HFFc6 (cell line): Measurements from ENCODE around the gene MTLN. TPM values are rescaled to one million over a fixed set of nuclear protein-coding genes. Genes with fewer than 3 reads are reported as not detected.
"Not testable (repeated sequence)": the region's sequence is repeated elsewhere in the genome, so short reads cannot be mapped to it uniquely, and the experiment has no call there.

Experiments used
- DNase-seq: peaks from one replicate; pipeline ENCODE4 v3.0.0-alpha.2; 2018
- H3K27ac Mint-ChIP-seq: 2 replicates; pipeline ENCODE4 v1.8.0; 2020; ENCODE audit warnings: mild to moderate bottlenecking, mixed read lengths
- H3K27me3 Mint-ChIP-seq: 2 replicates; pipeline ENCODE4 v1.8.0; 2021; ENCODE audit warnings: mild to moderate bottlenecking, moderate library complexity, mixed read lengths; ENCODE audit not compliant: insufficient read depth
- H3K36me3 Mint-ChIP-seq: 2 replicates; pipeline ENCODE4 v1.8.0; 2021; ENCODE audit warnings: low read depth, mixed read lengths
- H3K4me1 Mint-ChIP-seq: 2 replicates; pipeline ENCODE4 v1.8.0; 2020; ENCODE audit warnings: low read depth, mixed read lengths
- H3K4me3 Mint-ChIP-seq: 2 replicates; pipeline ENCODE4 v1.8.0; 2020; ENCODE audit warnings: mild to moderate bottlenecking, moderate library complexity, mixed read lengths
- H3K9me3 Mint-ChIP-seq: 2 replicates; pipeline ENCODE4 v1.8.0; 2020; ENCODE audit warnings: mild to moderate bottlenecking, mixed read lengths
- long read RNA-seq: library from polyadenylated mRNA; unstranded; transcript quantifications from one replicate; pipeline ENCODE4 v2.0.0, GENCODE V29; 2019
- total RNA-seq, 6 experiments: library from RNA; stranded (reverse); fragmentation: NEBNext Ultra II Directional; extraction: Animal tissue kit (Norgen Biotek cat#: 25700); gene quantifications; 2 replicates in 1 of 6; 3 replicates in 5 of 6; pipeline ENCODE4 v1.2.3, GENCODE V29; 2021
- TF ChIP-seq, protein P1 (sequence below): fragments of 200-600 bp; sonication (generic); IDR thresholded peaks from 2 replicates; pipeline ENCODE4 v1.5.0; 2021; ENCODE audit warnings: antibody characterized with exemption, mild to moderate bottlenecking

MTLN gene
- total RNA-seq: 10 to 100 TPM; 82.5 to 99.2 (median 89.9) TPM
- long read RNA-seq, transcript MTLN-203 (2 exons, 441 nt): major isoform, 100 of 100 reads
- long read RNA-seq, partial matches to known transcripts: 0 of 100 reads
- long read RNA-seq, other reads (novel, unspliced or antisense): 0 of 100 reads

GRCh38 chr2:110211938-110212858, at the start of gene MTLN:
TSS of gene MTLN (minus strand) at chr2:110212547. CDS start at chr2:110212525, 22 bp downstream.
- H3K4me3 Mint-ChIP-seq: peak within 1 kb of the TSS; percentile 97
- H3K4me1 Mint-ChIP-seq: peaks cover 15% of the 10 kb centered on the region
- peaks cover 19% of the 10 kb centered on the region for H3K36me3 Mint-ChIP-seq
- peak within 1 kb of the TSS; percentile 87 for H3K27ac Mint-ChIP-seq
- H3K27me3 Mint-ChIP-seq: peaks cover 26% of the 10 kb centered on the region
- TF ChIP-seq, protein P1, sequence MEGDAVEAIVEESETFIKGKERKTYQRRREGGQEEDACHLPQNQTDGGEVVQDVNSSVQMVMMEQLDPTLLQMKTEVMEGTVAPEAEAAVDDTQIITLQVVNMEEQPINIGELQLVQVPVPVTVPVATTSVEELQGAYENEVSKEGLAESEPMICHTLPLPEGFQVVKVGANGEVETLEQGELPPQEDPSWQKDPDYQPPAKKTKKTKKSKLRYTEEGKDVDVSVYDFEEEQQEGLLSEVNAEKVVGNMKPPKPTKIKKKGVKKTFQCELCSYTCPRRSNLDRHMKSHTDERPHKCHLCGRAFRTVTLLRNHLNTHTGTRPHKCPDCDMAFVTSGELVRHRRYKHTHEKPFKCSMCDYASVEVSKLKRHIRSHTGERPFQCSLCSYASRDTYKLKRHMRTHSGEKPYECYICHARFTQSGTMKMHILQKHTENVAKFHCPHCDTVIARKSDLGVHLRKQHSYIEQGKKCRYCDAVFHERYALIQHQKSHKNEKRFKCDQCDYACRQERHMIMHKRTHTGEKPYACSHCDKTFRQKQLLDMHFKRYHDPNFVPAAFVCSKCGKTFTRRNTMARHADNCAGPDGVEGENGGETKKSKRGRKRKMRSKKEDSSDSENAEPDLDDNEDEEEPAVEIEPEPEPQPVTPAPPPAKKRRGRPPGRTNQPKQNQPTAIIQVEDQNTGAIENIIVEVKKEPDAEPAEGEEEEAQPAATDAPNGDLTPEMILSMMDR: no peak; the same call in none of the 2 replicates
- DNase-seq: peak; percentile 76
- no peaks in the 10 kb centered on the region; the same call in 1 of the 2 replicates for H3K9me3 Mint-ChIP-seq

- not testable (repeated sequence) for H3K36me3 Mint-ChIP-seq, H3K27ac Mint-ChIP-seq, H3K4me3 Mint-ChIP-seq, DNase-seq, H3K4me1 Mint-ChIP-seq, H3K27me3 Mint-ChIP-seq, H3K9me3 Mint-ChIP-seq
Observed at GRCh38 chr2:110261910-110262309, 49.6 kb upstream of the MTLN start.

GRCh38 chr2:110248081-110248795, 35.9 kb upstream of the MTLN start:
- not testable (repeated sequence) for DNase-seq, H3K27ac Mint-ChIP-seq, H3K4me3 Mint-ChIP-seq

GRCh38 chr2:110245488-110246435, 33.4 kb upstream of the MTLN start:
- H3K27ac Mint-ChIP-seq, H3K9me3 Mint-ChIP-seq, H3K4me1 Mint-ChIP-seq, H3K27me3 Mint-ChIP-seq, H3K4me3 Mint-ChIP-seq, H3K36me3 Mint-ChIP-seq, DNase-seq: not testable (repeated sequence)

More at GRCh38 chr2:110248081-110248795, 35.9 kb upstream of the MTLN start:
- not testable (repeated sequence) for H3K27me3 Mint-ChIP-seq, H3K36me3 Mint-ChIP-seq, H3K9me3 Mint-ChIP-seq, H3K4me1 Mint-ChIP-seq

- H3K4me1 Mint-ChIP-seq, H3K4me3 Mint-ChIP-seq, H3K27ac Mint-ChIP-seq: not testable (repeated sequence)
Observed at GRCh38 chr2:110243283-110243682, 30.9 kb upstream of the MTLN start.

GRCh38 chr2:110234514-110234913, 22.2 kb upstream of the MTLN start:
- not testable (repeated sequence) for H3K4me3 Mint-ChIP-seq, H3K9me3 Mint-ChIP-seq, H3K4me1 Mint-ChIP-seq, DNase-seq, H3K27ac Mint-ChIP-seq, H3K27me3 Mint-ChIP-seq, H3K36me3 Mint-ChIP-seq

More at GRCh38 chr2:110243283-110243682, 30.9 kb upstream of the MTLN start:
- not testable (repeated sequence) for DNase-seq, H3K36me3 Mint-ChIP-seq, H3K9me3 Mint-ChIP-seq, H3K27me3 Mint-ChIP-seq

DNA sequence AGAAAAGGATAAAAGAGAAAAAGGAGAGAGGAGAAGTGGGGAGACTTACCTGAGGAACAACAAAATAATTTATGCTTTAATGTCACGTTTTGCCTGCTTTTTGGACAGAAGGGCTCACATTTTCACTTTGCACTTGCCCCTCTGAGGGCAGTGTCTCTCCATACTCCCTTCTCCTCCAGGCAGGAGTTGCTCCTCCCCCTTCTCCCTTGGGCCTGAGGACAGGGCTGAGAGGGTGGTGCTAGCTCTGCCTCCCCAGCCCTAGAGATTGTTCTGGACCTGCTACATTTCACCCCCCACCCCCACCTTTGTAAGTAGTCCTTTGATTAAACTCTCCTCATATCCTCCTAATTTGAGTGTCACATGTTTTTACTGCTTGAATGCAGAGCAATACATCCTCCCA, 17.5 kb upstream of the MTLN start:
- H3K4me3 Mint-ChIP-seq, H3K4me1 Mint-ChIP-seq, H3K27ac Mint-ChIP-seq, DNase-seq, H3K9me3 Mint-ChIP-seq, H3K36me3 Mint-ChIP-seq: not testable (repeated sequence)
- peaks cover 18% of the 10 kb centered on the region for H3K27me3 Mint-ChIP-seq

GRCh38 chr2:110222626-110223025, 10.3 kb upstream of the MTLN start:
- H3K9me3 Mint-ChIP-seq, H3K36me3 Mint-ChIP-seq, DNase-seq, H3K4me3 Mint-ChIP-seq, H3K27ac Mint-ChIP-seq: not testable (repeated sequence)
- H3K4me1 Mint-ChIP-seq: peaks cover 17% of the 10 kb centered on the region
- H3K27me3 Mint-ChIP-seq: peaks cover 25% of the 10 kb centered on the region
